ENCODE results near the gene USP17L19.
"Not testable (repeated sequence)": the region's sequence is repeated elsewhere in the genome, so short reads cannot be mapped to it uniquely, and the experiment has no call there.

DNA sequence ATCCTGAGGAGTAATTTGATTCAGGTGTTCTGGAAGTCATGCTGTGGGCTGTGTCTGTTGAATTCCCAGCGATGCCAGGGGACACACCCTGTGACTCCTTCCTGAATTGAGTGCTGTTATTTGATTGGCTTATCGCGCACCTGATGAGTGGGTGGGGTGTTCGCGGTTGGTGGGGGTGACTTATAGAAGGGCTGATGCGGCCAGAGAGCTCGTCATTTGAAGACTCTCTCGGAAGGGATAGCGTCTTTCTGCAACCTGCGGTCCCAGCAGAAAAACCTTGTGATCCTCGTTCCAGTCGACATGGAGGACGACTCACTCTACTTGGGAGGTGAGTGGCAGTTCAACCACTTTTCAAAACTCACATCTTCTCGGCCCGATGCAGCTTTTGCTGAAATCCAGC, 14.1 kb downstream of the USP17L19 start, which contains the start of gene USP17L22:
- TF ChIP-seq, protein P1, sequence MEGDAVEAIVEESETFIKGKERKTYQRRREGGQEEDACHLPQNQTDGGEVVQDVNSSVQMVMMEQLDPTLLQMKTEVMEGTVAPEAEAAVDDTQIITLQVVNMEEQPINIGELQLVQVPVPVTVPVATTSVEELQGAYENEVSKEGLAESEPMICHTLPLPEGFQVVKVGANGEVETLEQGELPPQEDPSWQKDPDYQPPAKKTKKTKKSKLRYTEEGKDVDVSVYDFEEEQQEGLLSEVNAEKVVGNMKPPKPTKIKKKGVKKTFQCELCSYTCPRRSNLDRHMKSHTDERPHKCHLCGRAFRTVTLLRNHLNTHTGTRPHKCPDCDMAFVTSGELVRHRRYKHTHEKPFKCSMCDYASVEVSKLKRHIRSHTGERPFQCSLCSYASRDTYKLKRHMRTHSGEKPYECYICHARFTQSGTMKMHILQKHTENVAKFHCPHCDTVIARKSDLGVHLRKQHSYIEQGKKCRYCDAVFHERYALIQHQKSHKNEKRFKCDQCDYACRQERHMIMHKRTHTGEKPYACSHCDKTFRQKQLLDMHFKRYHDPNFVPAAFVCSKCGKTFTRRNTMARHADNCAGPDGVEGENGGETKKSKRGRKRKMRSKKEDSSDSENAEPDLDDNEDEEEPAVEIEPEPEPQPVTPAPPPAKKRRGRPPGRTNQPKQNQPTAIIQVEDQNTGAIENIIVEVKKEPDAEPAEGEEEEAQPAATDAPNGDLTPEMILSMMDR (IDR thresholded peaks at IDR 0.05) = not testable (repeated sequence)
- not testable (repeated sequence) for TF ChIP-seq POLR2A, POLR2AphosphoS5 (IDR thresholded peaks at IDR 0.05)
